CD1c-positive myeloid dendritic cell (primary cell): ENCODE measurements around the gene FGFR3.

Experiments
- DNase-seq: peaks from one replicate; pipeline ENCODE4 v3.0.0-alpha.2; 2016; ENCODE audit errors: extremely low spot score

Gene FGFR3

DNA sequence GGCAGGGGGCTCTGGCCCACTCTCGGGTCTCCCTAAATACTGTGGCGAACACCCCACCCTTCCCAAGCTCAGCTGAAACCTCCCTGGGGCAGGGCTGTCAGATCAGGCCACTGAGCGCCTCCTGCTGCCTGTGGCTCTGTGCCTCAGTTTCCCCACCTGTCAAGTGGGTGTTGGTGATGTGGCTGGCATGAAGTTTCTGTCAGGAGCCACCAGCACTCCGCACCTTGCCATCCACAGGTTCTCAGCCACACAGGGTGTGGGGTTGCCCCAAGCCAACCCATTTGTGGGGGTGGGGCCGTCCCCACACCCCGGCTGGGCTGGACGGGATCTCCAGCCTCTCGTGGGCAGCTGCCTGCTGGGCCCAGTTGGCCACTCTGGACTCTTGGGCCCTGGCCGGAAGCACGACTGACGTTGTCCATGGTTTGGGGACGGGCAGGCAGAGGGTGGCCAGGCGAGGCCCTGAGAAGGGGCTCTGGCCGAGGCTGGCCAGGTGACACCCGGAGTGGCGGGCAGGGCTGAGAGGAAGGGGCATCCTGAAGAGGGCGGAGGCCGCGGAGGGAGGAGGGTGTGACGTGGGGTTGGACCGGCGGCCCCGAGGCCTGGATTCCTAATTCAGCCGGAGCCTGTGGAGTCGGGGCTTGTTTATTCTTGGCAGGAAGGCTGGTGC, 5.5 kb upstream of the FGFR3 start:
- no peak for DNase-seq

DNA sequence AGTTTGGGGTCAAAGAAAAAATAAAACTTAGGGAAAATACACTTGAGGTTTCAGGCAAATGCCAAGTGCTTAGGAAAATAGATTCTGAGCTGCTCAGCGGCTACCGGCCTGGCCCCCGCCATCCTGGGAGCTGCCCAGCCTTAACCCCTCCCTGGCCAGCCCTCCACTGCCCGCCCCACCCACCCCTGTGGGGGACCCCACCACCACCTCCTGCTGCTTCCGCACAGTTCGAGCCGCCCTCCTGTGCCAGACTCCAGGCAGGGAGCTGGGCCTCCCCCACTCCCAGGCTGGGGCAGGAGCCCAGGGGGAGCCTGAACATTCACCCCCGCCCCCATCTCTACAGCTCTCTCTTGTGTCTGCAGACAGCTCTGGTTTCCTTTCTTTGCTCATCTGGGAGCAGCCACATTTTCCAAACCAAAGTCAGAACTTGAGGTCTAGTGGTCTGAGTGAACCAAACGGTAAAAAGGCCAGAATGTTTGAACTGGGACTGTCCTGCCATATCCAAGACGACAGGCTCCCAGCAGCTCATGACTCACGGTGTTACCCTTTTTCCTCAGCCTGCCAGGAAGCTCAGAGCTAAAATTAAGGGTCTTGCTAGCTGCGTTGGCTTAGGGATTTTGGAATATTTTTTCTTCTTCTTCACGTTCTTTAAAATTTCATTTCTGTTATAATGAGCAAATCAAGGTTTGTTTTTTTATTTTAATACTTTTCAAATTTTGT, 4.7 kb upstream of the FGFR3 start:
- no peak for DNase-seq

GRCh38 chr4:1789552-1789951, 3.5 kb upstream of the FGFR3 start:
- DNase-seq = no peak

DNA sequence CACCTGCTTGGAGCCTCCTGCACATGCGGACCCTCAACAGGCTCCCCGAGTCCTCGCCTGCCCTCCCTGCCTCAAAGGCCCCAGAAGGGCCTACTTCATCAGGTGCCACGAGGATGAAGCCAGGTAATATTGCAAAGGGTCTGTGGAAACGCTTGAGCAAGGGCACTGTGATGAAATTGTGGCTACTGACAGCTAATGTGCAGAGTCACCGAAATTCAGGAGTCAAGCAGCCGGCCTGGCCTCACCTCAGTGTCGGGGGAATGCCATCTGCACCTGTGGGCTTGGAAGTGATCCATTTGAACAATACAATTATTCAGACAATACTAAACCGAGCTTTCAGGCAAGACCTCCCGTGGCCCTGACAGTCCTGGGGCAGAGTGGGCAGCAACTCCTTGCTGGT, 3.1 kb upstream of the FGFR3 start:
- no peak for DNase-seq

- no peak for DNase-seq
These were observed 798 bp upstream of the FGFR3 start for GRCh38 chr4:1792158-1792831.

DNA sequence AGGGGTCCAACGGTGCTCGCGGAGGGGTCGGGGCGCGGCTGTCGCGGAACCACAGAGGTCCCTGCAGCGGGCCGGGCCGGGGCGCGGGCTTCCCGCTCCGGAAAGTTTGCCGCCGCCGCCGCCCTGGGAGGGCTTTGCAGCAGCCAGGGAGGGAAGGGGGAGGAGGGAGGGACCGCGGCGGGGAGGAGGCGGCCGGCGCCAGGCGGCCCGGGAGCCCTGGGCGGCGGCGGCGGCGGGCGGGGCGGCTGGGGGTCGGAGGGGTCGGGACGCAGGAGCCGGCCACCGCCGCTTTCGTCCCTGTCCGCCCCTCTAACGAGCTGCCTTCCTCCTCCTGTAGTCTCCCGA, 375 bp downstream of the FGFR3 start:
- no peak for DNase-seq

DNA sequence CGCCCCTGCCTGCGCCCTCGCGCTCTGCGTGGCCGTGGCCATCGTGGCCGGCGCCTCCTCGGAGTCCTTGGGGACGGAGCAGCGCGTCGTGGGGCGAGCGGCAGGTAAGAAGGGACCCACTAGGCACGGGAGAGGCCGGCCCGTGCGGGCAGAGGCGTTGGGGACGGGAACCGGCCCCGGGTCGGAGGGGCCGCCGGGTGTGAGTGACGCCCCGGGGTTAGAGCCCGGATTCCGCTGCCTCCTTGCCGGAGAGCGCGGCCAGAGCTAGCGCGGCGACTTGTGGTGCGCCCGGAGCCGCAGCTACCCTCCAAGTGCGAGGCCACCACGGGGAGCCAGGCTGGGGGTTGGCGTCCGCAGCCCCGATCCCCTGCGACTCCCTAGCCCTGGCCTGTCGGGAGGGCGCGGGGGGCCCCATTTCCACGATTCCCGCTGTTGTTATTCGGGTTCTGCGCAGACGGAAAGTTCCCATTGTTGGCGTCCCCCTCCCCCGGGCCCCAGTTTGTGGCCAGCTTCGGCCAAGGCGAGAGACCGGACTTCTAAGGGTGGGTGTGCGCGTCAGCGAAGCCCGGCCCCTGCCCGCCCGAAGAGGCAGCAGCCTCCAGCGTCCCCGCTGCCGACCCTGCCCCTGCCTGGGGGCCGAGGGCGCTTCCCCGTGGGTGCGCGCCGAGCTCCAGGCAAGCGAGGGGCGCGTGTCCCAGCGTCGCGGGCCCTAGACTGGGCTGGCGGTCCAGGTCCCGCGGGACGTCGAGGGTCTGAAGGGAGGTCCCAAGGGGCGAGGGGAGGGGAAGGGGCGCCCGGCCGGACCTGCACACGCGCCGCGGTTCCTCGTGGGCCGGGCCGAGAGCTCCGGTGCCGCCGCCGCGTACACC, 1.1 kb downstream of the FGFR3 start:
- DNase-seq = no peak

DNA sequence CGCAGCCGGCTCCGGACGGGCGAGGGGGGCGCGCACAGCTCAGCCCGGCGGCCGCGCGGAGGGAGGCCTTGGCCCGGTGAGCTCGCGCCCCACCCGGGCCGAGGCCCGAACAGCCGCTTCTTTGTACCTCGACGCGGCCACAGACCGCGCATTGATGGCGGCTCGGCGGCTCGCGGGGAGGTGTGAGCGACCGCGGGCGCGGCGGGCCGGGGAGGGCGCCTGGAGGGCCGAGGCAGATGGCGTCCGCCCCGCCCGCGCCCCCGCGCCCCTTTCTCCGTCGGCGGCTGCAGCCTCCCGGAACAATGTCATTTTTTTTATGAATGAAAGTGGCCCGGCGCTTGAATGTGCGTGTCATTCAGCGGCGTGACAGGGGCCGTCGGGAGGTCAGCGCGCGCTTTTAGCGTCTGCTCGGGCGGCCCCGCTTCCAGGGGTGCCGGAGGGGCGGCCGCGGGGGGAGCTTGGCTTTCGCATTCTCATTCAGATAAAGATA, 1.8 kb downstream of the FGFR3 start:
- no peak for DNase-seq

DNA sequence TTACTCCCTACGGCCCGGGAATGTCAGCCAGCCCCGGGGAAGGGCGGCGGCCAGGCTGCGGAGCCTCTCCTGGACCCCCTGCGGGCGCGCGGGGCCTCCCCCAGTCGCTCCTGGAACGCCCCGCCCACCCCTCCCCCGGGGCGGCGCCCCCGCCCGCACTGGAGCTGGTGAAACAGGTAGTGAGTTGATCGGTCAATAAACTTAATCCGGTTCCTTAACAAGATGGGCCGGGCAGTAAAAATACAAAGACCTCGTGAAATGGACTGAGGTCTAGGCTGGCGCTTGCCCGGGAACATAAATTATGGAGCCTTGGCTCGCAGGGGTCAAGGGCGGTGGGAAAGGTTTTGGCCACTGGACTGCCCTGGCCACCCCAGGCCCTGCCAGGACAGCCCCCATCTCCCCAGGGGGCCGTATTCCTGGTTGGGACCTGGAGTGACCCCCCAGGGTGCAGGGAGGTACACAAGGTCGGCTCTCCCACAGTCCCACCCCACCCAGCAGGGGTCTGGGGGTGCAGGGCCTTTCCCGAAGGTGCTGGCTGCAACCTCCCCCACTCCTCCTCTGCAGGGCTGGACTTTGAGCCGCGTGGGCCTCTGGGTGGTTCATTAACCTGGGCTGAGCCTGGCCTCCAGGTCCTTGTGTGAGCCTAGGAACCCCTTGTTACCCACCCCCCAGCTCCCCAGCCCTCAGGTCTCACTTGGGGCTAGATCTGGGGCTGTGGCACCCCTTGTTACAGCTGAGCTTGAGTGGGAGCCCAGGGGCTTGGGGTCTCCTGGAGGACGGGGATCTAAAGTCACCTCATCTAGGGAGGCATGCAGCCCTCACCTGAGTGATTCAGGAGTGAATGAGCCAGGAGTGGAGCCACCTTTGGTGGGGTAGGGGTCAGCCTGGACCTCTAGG, 2.5 kb downstream of the FGFR3 start:
- DNase-seq = no peak

DNA sequence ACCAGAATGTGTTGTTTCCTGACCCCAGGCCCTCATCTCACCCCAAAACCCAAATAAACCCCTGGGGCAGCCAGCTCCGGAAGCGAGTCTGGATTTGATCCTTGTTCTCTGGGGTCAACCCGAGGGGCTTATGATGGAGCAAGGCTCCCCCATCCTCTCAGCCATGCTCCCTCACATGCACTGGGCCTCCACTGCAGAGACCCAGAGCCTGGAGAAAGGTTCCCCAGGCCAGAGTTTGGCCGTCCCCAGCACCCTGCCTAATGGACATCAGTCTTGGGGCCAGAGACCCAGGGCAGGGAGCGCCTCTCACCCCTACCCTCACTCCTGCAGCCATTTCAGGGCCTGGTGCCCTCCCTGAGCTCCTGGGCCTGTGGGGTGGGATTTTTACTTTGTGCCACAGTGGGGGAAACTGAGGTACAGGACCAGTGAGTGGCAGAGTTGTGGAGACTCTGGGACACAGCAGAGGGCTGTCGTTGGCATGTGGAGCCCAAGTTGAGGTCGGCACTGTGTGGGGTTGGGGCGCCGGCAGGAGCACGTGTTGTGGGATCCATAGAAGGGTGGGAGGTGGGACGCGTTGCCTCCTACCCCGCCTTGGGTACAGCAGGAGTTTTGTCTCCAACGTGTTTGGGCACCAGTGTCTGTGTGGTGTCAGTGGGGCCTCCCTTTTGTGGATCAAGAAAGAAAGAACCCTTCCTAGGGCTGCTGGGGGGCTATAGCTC, 3.6 kb downstream of the FGFR3 start:
- no peak for DNase-seq

GRCh38 chr4:1797298-1797860, 4.3 kb downstream of the FGFR3 start:
- DNase-seq = no peak

DNA sequence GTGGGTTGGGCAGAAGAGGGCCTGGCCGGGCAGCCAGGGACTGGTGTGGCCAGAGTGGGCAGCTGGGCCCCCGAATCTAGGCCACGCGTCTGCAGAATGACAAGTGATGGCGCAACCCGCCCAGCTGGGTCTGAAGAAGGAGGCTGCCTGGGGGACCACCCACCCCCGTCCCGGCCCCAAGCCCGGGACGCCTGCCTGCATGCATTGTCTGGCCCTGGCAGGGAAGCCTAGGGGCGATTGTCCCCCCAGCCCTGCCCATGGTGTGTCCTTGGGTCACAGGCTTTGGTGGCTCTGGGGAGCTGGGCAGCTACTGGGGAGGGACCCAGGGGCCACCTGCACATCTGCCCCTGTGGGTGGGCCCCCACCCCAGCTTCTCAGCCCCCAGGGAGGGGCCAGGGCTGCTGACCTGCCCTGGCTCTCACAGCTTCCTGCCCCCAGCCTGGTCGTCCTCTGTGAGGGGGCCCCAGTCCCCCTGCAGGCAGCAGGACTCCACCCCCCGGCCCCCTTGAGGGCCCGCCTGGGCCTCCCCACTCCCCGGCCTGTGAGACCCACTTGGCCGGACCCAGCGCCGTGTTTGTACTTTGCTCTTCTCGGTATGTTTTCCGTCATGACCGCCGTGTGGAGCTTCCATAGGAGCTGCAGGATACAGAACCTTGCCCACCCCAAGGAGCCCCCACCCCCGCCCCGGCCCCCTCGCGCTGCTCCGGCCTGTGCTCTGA, 4.9 kb downstream of the FGFR3 start:
- no peak for DNase-seq

- DNase-seq = no peak
These were observed 5.7 kb downstream of the FGFR3 start for GRCh38 chr4:1798580-1799386.

DNA sequence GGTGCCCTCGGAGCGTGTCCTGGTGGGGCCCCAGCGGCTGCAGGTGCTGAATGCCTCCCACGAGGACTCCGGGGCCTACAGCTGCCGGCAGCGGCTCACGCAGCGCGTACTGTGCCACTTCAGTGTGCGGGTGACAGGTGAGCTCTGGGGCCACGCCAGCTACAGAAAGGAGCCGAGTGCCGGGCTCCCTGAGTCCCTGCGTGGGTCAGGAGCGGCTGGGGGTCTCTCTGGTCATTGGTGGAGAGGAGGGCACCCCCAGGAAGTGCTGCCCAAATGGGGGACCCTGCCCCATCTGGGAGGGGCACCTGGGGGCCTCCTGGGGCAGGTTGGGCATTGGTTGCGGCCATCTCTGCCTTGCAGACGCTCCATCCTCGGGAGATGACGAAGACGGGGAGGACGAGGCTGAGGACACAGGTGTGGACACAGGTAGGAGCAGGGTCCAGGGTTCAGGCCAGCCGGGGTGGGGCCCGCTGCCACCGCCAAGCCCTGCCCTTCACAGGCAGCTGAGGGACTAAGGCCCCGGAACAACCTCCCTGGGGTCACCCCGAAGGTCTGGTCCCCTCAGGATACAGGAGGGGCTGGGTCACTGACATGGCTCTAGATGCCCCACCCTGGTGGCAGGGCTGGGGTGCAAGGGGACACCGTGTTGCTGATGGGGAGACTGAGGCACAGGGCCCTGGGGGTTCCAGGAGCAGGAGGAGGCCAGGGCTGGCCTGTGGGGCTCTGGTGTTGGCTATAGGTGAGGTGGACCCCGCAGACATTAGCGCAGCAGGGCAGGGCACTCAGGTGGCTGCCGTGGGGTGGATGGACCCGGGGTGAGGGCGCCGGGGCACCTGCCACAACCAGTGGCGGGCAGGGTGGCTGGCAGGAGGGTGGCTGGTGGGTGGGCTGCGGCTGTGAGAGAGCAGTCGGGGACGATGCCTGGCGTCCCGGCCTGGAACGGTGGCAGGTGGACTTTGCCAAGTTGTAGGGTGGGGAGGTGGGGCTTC, 6.6 kb downstream of the FGFR3 start:
- DNase-seq = no peak

GRCh38 chr4:1800805-1801204, 7.7 kb downstream of the FGFR3 start:
- DNase-seq = no peak

- no peak for DNase-seq
These were observed 8.3 kb downstream of the FGFR3 start for GRCh38 chr4:1801286-1801958.
